H9 (cell line): Measurements from ENCODE around the gene CEP164. TPM values are rescaled to one million over a fixed set of nuclear protein-coding genes. Genes with fewer than 3 reads are reported as not detected.

Experiments used
- DNase-seq: peaks from one replicate; pipeline ENCODE4 v3.0.0-alpha.2; 2017
- H2AFZ ChIP-seq: one replicate; pipeline ENCODE4 v1.6.1; 2013; ENCODE audit warnings: mild to moderate bottlenecking, low read length, control low read depth, moderate library complexity
- H2AK5ac ChIP-seq: 2 replicates; pipeline ENCODE4 v1.6.1; 2013; ENCODE audit warnings: low read length, control low read depth, mixed read lengths; ENCODE audit not compliant: insufficient read length
- H2BK120ac ChIP-seq: one replicate; pipeline ENCODE4 v1.6.1; 2013; ENCODE audit warnings: low read depth, mild to moderate bottlenecking, low read length, control low read depth, inconsistent platforms; ENCODE audit not compliant: poor library complexity, severe bottlenecking
- H2BK12ac ChIP-seq: 2 replicates; pipeline ENCODE4 v1.6.1; 2013; ENCODE audit warnings: low read length, control low read depth, mixed read lengths, low read depth; ENCODE audit not compliant: insufficient read length
- H2BK15ac ChIP-seq: 2 replicates; pipeline ENCODE4 v1.6.1; 2013; ENCODE audit warnings: low read depth, low read length, control low read depth
- H2BK20ac ChIP-seq: one replicate; pipeline ENCODE4 v1.6.1; 2013; ENCODE audit warnings: low read depth, mild to moderate bottlenecking, low read length, control low read depth, inconsistent platforms; ENCODE audit not compliant: poor library complexity, severe bottlenecking
- H2BK5ac ChIP-seq: 2 replicates; pipeline ENCODE4 v1.6.1; 2013; ENCODE audit warnings: low read length, control low read depth, mixed read lengths; ENCODE audit not compliant: insufficient read length
- H3K14ac ChIP-seq: 2 replicates; pipeline ENCODE4 v1.6.1; 2013; ENCODE audit warnings: low read length, control low read depth; ENCODE audit not compliant: insufficient read depth
- H3K18ac ChIP-seq: 2 replicates; pipeline ENCODE4 v1.6.1; 2013; ENCODE audit warnings: low read depth, mild to moderate bottlenecking, mixed read lengths, low read length, control low read depth; ENCODE audit not compliant: insufficient read length
- H3K23ac ChIP-seq: 2 replicates; pipeline ENCODE4 v1.6.1; 2013; ENCODE audit warnings: low read length, control low read depth, mixed read lengths, low read depth; ENCODE audit not compliant: insufficient read length
- H3K23me2 ChIP-seq: 2 replicates; pipeline ENCODE4 v1.6.1; 2013; ENCODE audit warnings: low read depth, mild to moderate bottlenecking, mixed read lengths, low read length, control low read depth; ENCODE audit not compliant: insufficient read length, poor library complexity, severe bottlenecking
- H3K27ac ChIP-seq: 2 replicates; pipeline ENCODE4 v1.5.1; 2013; ENCODE audit warnings: low read length, control low read depth, mixed read lengths, low read depth; ENCODE audit not compliant: insufficient read length
- H3K27me3 ChIP-seq: 2 replicates; pipeline ENCODE4 v1.6.1; 2013; ENCODE audit warnings: low read length, control low read depth, inconsistent platforms; ENCODE audit not compliant: insufficient read depth
- H3K4ac ChIP-seq: 2 replicates; pipeline ENCODE4 v1.6.1; 2013; ENCODE audit warnings: low read depth, mild to moderate bottlenecking, control low read depth, inconsistent platforms, low read length, moderate library complexity
- H3K4me1 ChIP-seq: 2 replicates; pipeline ENCODE4 v1.6.1; 2013; ENCODE audit warnings: low read length, control low read depth, inconsistent platforms; ENCODE audit not compliant: insufficient read depth
- H3K4me2 ChIP-seq: 2 replicates; pipeline ENCODE4 v1.6.1; 2013; ENCODE audit warnings: low read length, control low read depth, mixed read lengths; ENCODE audit not compliant: insufficient read length, insufficient read depth
- H3K56ac ChIP-seq: 2 replicates; pipeline ENCODE4 v1.6.1; 2013; ENCODE audit warnings: low read depth, mild to moderate bottlenecking, mixed read lengths, low read length, control low read depth; ENCODE audit not compliant: insufficient read length
- H3K79me1 ChIP-seq: 2 replicates; pipeline ENCODE4 v1.6.1; 2013; ENCODE audit warnings: low read depth, mild to moderate bottlenecking, moderate library complexity, low read length, control low read depth, inconsistent platforms; ENCODE audit not compliant: insufficient read depth, poor library complexity, severe bottlenecking
- H3K79me2 ChIP-seq: 2 replicates; pipeline ENCODE4 v1.6.1; 2013; ENCODE audit warnings: low read length, control low read depth, inconsistent platforms; ENCODE audit not compliant: insufficient read depth
- H3K9ac ChIP-seq: 2 replicates; pipeline ENCODE4 v1.6.1; 2013; ENCODE audit warnings: low read length, control low read depth, mixed read lengths; ENCODE audit not compliant: insufficient read length; ENCODE audit errors: extremely low read depth
- H3K9me3 ChIP-seq: one replicate; pipeline ENCODE4 v1.6.1; 2013; ENCODE audit warnings: low read depth, low read length, inconsistent platforms; ENCODE audit not compliant: control insufficient read depth
- H3T11ph ChIP-seq: one replicate; pipeline ENCODE4 v1.6.1; 2013; ENCODE audit warnings: mild to moderate bottlenecking, low read length, control low read depth, inconsistent platforms
- H4K20me1 ChIP-seq: one replicate; pipeline ENCODE4 v1.6.1; 2013; ENCODE audit not compliant: control insufficient read depth, insufficient read length, insufficient read depth
- H4K5ac ChIP-seq: 2 replicates; pipeline ENCODE4 v1.6.1; 2013; ENCODE audit warnings: low read depth, mild to moderate bottlenecking, mixed read lengths, low read length, control low read depth; ENCODE audit not compliant: insufficient read length
- H4K8ac ChIP-seq: replicated peaks from 2 replicates; pipeline ENCODE4 v1.6.1; 2013; ENCODE audit warnings: low read length, control low read depth, mixed read lengths, low read depth; ENCODE audit not compliant: insufficient read length
- H4K91ac ChIP-seq: 2 replicates; pipeline ENCODE4 v1.6.1; 2013; ENCODE audit warnings: low read depth, mild to moderate bottlenecking, moderate library complexity, mixed read lengths, low read length, control low read depth; ENCODE audit not compliant: insufficient read length
- H3K27ac Mint-ChIP-seq, 3 experiments: 2 replicates in 2 of 3; 3 replicates in 1 of 3; pipeline ENCODE4 v1.8.0; 2020 to 2021; ENCODE audit warnings: mixed read lengths in 3 of 3, mild to moderate bottlenecking in 1 of 3, moderate library complexity in 1 of 3
- H3K27me3 Mint-ChIP-seq: 2 replicates; pipeline ENCODE4 v1.8.0; 2021; ENCODE audit warnings: low read depth, mild to moderate bottlenecking, moderate library complexity, mixed read lengths
- H3K36me3 Mint-ChIP-seq, 3 experiments: 2 replicates in 2 of 3; 3 replicates in 1 of 3; pipeline ENCODE4 v1.8.0; 2020 to 2021; ENCODE audit warnings: low read depth in 3 of 3, mixed read lengths in 3 of 3; ENCODE audit not compliant: insufficient read depth in 1 of 3
- H3K4me1 Mint-ChIP-seq, 2 experiments: 2 replicates each; pipeline ENCODE4 v1.8.0; 2020; ENCODE audit warnings: mixed read lengths in 2 of 2
- H3K4me3 Mint-ChIP-seq, 2 experiments: 2 replicates in 1 of 2; 3 replicates in 1 of 2; pipeline ENCODE4 v1.8.0; 2020 to 2021; ENCODE audit warnings: mild to moderate bottlenecking in 2 of 2, mixed read lengths in 2 of 2, moderate library complexity in 1 of 2
- H3K9me3 Mint-ChIP-seq, 2 experiments: 2 replicates in 1 of 2; 3 replicates in 1 of 2; pipeline ENCODE4 v1.8.0; 2020; ENCODE audit warnings: mild to moderate bottlenecking in 2 of 2, mixed read lengths in 2 of 2, moderate library complexity in 1 of 2
- CTCF ChIP-seq: fragments of 200-600 bp; sonication (generic); conservative IDR thresholded peaks from 3 replicates; pipeline ENCODE4 v1.8.0; 2021; ENCODE audit warnings: antibody characterized with exemption, mild to moderate bottlenecking
- WGBS: extraction: QIAGEN DNeasy Blood & Tissue Kit; methylation state at CpG from one replicate; pipeline ENCODE4 v1.1.7; 2013; ENCODE audit warnings: missing lambda C conversion rate, low lambda C conversion rate, mixed read lengths; ENCODE audit not compliant: insufficient read length; ENCODE audit errors: extremely low coverage; 5-methylcytosine and 5-hydroxymethylcytosine counted together
- total RNA-seq: library from RNA; stranded (reverse); gene quantifications from 2 replicates; pipeline ENCODE4 v1.2.1, GENCODE V29; 2021

The CEP164 gene
- total RNA-seq, 1 experiment from 2014 or later, result 24.9 TPM

GRCh38 chr11:117427356-117427874 lies 99.8 kb downstream of the CEP164 start:
- Histone ChIP-seq H2AFZ (no peak overlapping the region), H2BK120ac (no peak overlapping the region), H3K9me3 (no peaks in the 10 kb centered on the region), H2BK20ac (no peak overlapping the region), H3K23me2 (no peaks in the 10 kb centered on the region), H2AK5ac (no peak overlapping the region), H3K79me2 (no peaks in the 10 kb centered on the region), H3K4me2 (no peak overlapping the region), H3K4me1 (no peaks in the 10 kb centered on the region), H4K5ac (no peak overlapping the region), H3K23ac (no peak overlapping the region), H3K14ac (no peak overlapping the region), H2BK15ac (no peak overlapping the region), H2BK12ac (no peak overlapping the region), H4K8ac (no peak overlapping the region), H2BK5ac (no peak overlapping the region), H4K91ac (no peak overlapping the region), H3T11ph (no peak overlapping the region), H3K9ac (no peak overlapping the region), H4K20me1 (no peaks in the 10 kb centered on the region), H3K4ac (no peak overlapping the region), H3K27me3 (no peaks in the 10 kb centered on the region), H3K79me1 (no peaks in the 10 kb centered on the region), H3K56ac (no peak overlapping the region), H3K27ac (no peak overlapping the region), H3K18ac (no peak overlapping the region)
- WGBS, result no CpG with 5 or more reads among the region's 11 CpGs
- Mint-ChIP-seq H3K27ac (no peak overlapping the region; a peak in 1 of 7 replicates), H3K4me1 (peaks cover 27 to 48% of the 10 kb centered on the region in 2 experiments), H3K9me3 (no peaks in the 10 kb centered on the region), H3K4me3 (no peak overlapping the region), H3K27me3 (peaks cover 30% of the 10 kb centered on the region), H3K36me3 (no peaks in the 10 kb centered on the region)
- TF ChIP-seq CTCF, result no peak
- DNase-seq, result no peak
